Cardiac muscle cell (in vitro differentiated cells and primary cell): ENCODE results near the gene TIMM23. TPM values are rescaled to one million over a fixed set of nuclear protein-coding genes. Genes with fewer than 3 reads are reported as not detected.
"Not testable (repeated sequence)": the region's sequence is repeated elsewhere in the genome, so short reads cannot be mapped to it uniquely, and the experiment has no call there.

ENCODE experiments used
- DNase-seq, 2 donors: peaks; one replicate each; pipeline versions ENCODE4 v3.0.0 to v3.0.0-alpha.2; 2010 to 2017; ENCODE audit warnings: low read depth in 1 of 2, low spot score in 1 of 2
- H3K27ac ChIP-seq: fragments of 200-600 bp; sonication (generic); 2 replicates; pipeline ENCODE4 v1.5.1; 2016
- H3K27me3 ChIP-seq: fragments of 200-600 bp; sonication (generic); 2 replicates; pipeline ENCODE4 v1.6.0; 2016; ENCODE audit warnings: control low read depth
- H3K36me3 ChIP-seq: fragments of 200-600 bp; sonication (generic); 2 replicates; pipeline ENCODE4 v1.5.1; 2016; ENCODE audit warnings: control low read depth
- H3K4me1 ChIP-seq: fragments of 200-600 bp; sonication (generic); 2 replicates; pipeline ENCODE4 v1.8.1; 2017; ENCODE audit warnings: low read depth, mild to moderate bottlenecking, mixed run types
- H3K4me3 ChIP-seq: fragments of 200-600 bp; sonication (generic); 2 replicates; pipeline ENCODE4 v1.5.1; 2016; ENCODE audit warnings: mild to moderate bottlenecking
- H3K9me3 ChIP-seq: fragments of 200-600 bp; sonication (generic); 2 replicates; pipeline ENCODE4 v1.5.1; 2017; ENCODE audit warnings: low read depth, mild to moderate bottlenecking, control low read depth
- polyA plus RNA-seq: library from polyadenylated mRNA; unstranded; fragments of >200 nt; fragmentation: Nextera tagmentation; extraction: Ambion mirVana; gene quantifications from 2 replicates; pipeline ENCODE4 v1.2.1, GENCODE V29; 2016
- total RNA-seq: library from RNA; depleted of rRNA; stranded (reverse); fragments of >200 nt; gene quantifications from 2 replicates; pipeline ENCODE4 v1.2.3, GENCODE V29; 2016
- TF ChIP-seq, protein P1 (sequence below): IDR thresholded peaks from 2 replicates; pipeline ENCODE4 v1.5.1; 2012; ENCODE audit warnings: low read depth, mild to moderate bottlenecking, low read length

The TIMM23 gene
- total and polyA plus RNA-seq, 2 experiments from 2014 or later: 92.6 to 140 TPM

GRCh38 chr10:45971019-45971418 lies 1.3 kb upstream of the TIMM23 start:
- peak overlapping the region; percentile 74 for H3K4me3 ChIP-seq
- peak overlapping the region; percentile 93 for H3K27ac ChIP-seq
- H3K27me3 ChIP-seq, DNase-seq, H3K36me3 ChIP-seq, H3K4me1 ChIP-seq, H3K9me3 ChIP-seq: not testable (repeated sequence)

DNA sequence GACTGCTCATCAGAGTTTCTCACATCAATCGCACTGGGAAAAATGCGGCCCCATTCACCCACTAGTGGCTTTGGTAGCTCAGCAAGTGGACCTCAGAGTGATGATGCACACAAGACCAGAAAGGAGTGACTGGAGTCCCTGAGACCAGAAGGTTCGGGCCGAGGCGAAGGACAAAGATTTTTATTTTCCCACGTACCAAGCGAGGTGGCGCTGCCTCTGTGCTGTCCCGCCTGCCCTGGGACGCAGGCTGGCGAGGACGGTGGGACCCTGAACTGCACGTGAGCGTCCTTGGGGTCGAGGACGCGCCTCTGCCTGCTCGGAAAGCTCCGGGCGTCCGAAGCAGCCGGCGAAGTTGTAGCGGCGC lies 565 bp upstream of the TIMM23 start:
- H3K4me1 ChIP-seq, H3K27me3 ChIP-seq, H3K9me3 ChIP-seq, H3K36me3 ChIP-seq: not testable (repeated sequence)
- Histone ChIP-seq H3K27ac (peak overlapping the region; percentile 93), H3K4me3 (peak overlapping the region; percentile 74)
- peak in 1 of 2 donors; percentile 12 for DNase-seq

DNA sequence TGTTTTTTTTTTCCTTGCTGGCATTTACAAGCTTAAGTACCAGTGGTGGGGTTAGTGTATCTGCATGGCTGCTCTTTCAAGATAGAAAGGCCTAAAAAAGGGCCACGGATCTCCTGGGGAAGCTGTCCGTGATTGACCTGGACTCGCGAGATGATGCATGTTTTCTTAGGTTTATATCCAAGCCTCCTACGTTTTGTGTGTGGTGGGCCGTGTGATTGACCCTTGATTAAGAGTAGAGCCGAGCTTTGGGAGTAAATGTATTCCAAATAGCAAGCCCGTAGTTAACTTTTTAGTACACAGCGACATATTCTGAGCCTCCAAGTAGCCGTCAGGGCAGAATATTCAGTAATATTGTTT lies 502 bp downstream of the TIMM23 start:
- H3K36me3 ChIP-seq, H3K4me1 ChIP-seq, H3K27me3 ChIP-seq, H3K9me3 ChIP-seq: not testable (repeated sequence)
- H3K4me3 ChIP-seq: peak overlapping the region; percentile 74
- DNase-seq: peak; percentile 2 to 9
- H3K27ac ChIP-seq: peak overlapping the region; percentile 93

GRCh38 chr10:45974041-45974440 lies 1.8 kb downstream of the TIMM23 start:
- not testable (repeated sequence) for H3K27ac ChIP-seq, H3K4me1 ChIP-seq, H3K36me3 ChIP-seq, DNase-seq, H3K9me3 ChIP-seq, H3K27me3 ChIP-seq, H3K4me3 ChIP-seq

GRCh38 chr10:45978554-45978953 lies 6.3 kb downstream of the TIMM23 start:
- not testable (repeated sequence) for H3K36me3 ChIP-seq, H3K27me3 ChIP-seq, DNase-seq, H3K4me1 ChIP-seq, H3K9me3 ChIP-seq, H3K27ac ChIP-seq, H3K4me3 ChIP-seq

GRCh38 chr10:45981367-45981766 lies 9.1 kb downstream of the TIMM23 start:
- not testable (repeated sequence) for H3K4me3 ChIP-seq, H3K4me1 ChIP-seq, H3K27me3 ChIP-seq, DNase-seq, H3K27ac ChIP-seq, H3K9me3 ChIP-seq, H3K36me3 ChIP-seq

- TF ChIP-seq, protein P1, sequence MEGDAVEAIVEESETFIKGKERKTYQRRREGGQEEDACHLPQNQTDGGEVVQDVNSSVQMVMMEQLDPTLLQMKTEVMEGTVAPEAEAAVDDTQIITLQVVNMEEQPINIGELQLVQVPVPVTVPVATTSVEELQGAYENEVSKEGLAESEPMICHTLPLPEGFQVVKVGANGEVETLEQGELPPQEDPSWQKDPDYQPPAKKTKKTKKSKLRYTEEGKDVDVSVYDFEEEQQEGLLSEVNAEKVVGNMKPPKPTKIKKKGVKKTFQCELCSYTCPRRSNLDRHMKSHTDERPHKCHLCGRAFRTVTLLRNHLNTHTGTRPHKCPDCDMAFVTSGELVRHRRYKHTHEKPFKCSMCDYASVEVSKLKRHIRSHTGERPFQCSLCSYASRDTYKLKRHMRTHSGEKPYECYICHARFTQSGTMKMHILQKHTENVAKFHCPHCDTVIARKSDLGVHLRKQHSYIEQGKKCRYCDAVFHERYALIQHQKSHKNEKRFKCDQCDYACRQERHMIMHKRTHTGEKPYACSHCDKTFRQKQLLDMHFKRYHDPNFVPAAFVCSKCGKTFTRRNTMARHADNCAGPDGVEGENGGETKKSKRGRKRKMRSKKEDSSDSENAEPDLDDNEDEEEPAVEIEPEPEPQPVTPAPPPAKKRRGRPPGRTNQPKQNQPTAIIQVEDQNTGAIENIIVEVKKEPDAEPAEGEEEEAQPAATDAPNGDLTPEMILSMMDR: peak; percentile 34
- not testable (repeated sequence) for H3K27me3 ChIP-seq, H3K36me3 ChIP-seq, H3K4me3 ChIP-seq, H3K9me3 ChIP-seq, H3K4me1 ChIP-seq, H3K27ac ChIP-seq
- DNase-seq: peak; percentile 55 to 76
These were observed 11.4 kb downstream of the TIMM23 start for GRCh38 chr10:45983538-45984186.

DNA sequence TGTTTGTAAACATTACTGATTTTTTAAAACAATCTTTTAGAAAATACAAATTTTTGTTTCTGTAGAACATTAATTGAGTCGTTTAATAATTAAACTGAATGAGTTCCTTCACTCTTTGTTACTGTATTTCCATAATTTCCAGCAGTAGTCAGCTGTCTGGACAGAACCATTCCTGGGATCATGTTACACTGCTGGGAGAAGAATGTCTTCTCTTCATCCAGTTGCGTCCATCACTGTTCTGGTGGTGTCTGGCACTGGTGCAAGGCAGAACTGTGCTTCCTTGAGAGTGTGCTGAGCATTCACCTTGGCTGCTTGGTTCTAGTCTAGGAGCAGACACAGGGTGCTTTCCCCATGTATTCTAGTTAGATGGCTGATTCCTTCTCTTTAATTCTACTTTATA lies 12.2 kb downstream of the TIMM23 start:
- not testable (repeated sequence) for H3K36me3 ChIP-seq, H3K4me1 ChIP-seq, H3K27me3 ChIP-seq, H3K9me3 ChIP-seq, H3K4me3 ChIP-seq, H3K27ac ChIP-seq
- peak in 1 of 2 donors; percentile 15 for DNase-seq

- DNase-seq, H3K27ac ChIP-seq, H3K4me3 ChIP-seq, H3K27me3 ChIP-seq, H3K4me1 ChIP-seq, H3K36me3 ChIP-seq, H3K9me3 ChIP-seq: not testable (repeated sequence)
These were observed 13.3 kb downstream of the TIMM23 start for GRCh38 chr10:45985590-45985989.

GRCh38 chr10:45997557-45997956 lies 25.3 kb downstream of the TIMM23 start:
- Histone ChIP-seq H3K27me3 (no peaks in the 10 kb centered on the region), H3K27ac (no peak overlapping the region), H3K9me3 (no peaks in the 10 kb centered on the region), H3K4me1 (no peaks in the 10 kb centered on the region), H3K4me3 (no peak overlapping the region), H3K36me3 (peaks cover 17% of the 10 kb centered on the region)
- TF ChIP-seq, protein P1: no peak
- no peak for DNase-seq
